HG02678 (cell line): ENCODE measurements around the gene OR6X1.
"Not testable (repeated sequence)": the region's sequence is repeated elsewhere in the genome, so short reads cannot be mapped to it uniquely, and the experiment has no call there.

Experiments used
- ATAC-seq: cut with Tn5 transposase; IDR thresholded peaks from one replicate; pipeline ENCODE4 v1.9.1; 2021; ENCODE audit warnings: mild to moderate bottlenecking, moderate library complexity; ENCODE audit not compliant: unreplicated experiment

Gene OR6X1

DNA sequence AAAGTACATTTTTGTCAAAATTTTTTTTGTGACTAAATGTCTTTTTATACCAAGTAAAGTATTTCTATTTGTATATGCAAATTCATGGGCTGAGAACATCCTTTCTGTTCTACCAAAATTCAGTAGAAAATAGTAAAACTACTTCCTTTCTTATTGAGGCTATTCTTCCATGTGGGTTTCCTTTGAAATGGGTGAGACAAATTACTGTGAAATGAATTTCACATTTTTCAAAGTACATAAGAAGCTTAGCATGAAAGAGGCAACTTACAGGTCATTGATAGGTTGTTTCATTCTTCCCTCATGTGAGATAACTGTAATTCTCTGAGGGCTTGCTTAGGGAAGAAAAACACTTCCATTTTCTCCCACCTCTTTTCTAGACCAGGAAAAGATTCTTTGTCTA is 1.0 kb upstream of the OR6X1 start:
- ATAC-seq = no peak

DNA sequence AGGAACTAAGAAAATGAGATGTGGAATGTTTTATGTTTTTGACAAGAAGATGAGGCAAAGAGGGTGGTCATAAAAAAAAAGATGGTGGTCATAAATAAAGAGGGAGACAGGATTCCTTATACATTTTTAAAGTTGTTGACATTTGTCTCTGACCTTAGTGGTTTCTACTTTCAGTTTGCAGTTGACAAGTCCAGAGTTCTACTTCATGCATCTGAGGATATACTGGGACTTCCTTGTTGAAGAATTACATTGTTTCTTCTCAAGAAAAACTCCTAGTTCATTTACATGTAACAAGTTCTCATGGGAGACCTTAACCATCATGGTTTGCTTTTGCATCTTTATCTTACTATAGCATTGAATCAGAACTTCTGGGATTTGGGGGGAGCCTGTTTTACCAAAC is 1.2 kb downstream of the OR6X1 start:
- ATAC-seq = no peak

DNA sequence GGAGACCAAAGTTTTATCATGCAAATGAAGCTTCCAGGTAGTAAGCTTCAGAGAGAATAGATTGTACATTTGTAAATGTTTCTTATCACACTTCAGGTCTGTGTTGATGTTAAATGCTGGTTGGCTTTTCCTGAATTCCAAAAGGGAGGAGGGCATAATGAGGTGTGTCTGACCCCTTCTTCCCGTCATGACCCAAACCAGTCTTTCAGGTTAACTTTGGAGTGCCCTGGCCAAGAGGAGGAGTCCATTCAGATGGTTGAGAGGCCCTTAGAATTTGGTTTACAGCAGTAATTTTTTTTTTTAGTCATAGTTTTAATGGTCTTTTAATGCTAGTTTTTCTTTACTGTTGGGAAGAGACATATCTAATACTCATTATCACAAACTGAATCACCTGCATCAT is 2.5 kb downstream of the OR6X1 start:
- ATAC-seq = no peak

DNA sequence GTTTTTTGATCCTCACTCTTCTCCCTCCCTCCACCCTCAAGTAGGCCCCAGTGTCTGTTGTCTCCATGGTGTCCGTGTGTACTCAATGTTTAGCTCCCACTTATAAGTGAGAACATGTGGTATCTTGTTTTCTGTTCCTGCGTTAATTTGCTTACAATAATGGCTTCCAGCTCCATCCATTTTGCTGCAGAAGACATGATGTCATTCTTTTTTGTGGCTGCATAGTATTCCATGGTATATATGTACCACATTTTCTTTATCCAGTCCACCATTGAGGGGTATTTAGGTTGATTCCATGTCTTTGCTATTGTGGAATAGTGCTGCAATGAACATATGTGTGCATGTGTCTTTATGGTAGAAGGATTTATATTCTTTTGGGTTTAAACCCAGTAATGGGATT is 6.0 kb downstream of the OR6X1 start:
- not testable (repeated sequence) for ATAC-seq

DNA sequence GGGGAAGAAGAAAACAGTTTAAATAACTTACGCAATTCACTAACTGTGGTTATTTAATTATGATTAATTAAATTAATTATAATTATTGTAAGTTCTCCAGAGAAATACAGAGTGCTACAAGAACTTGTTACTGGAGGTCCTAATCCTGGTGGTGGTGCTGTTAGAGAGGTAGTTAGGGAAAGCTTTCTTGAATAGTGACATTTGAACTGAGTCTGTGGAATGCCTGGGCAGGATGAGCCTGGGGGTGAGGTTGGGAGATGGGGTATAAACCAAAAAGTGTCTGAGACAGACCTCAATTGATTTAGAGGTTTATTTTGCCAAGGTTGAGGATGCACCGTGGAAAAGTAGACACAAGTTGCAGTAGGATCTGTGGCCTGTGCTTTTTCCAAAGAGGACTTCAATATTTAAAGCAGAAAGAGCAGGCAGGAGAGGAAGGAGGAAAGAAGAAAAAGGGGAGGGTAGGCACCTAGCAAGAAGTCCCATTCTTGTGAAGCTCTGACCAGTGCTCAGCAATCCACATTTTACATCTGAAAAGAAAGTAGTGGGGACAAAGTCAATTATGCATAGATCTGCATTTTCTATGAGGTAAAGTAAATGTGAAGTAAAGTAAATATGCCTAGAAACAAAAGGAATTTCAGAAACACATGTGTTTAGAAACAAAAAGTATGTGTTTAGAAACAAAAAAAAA is 8.4 kb downstream of the OR6X1 start:
- no peak for ATAC-seq

DNA sequence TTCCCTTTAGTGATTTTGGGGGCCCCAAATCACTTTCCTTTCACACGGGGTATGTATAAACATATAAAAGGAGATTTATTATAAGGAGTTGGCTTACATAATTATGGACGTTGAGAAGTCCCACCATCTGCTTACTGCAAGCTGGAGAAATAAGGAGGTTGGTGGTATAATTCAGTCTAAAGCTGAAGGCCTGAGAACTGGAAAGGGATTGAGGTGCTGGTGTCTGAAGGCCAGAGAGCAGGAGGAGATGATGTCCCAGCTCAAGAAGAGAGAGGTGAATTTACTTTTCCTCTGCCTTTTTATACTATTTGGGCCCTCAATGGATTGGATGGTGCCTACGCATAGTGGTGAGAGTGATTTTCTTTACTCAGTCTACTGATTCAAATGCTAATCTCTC is 11.6 kb downstream of the OR6X1 start:
- ATAC-seq = no peak

DNA sequence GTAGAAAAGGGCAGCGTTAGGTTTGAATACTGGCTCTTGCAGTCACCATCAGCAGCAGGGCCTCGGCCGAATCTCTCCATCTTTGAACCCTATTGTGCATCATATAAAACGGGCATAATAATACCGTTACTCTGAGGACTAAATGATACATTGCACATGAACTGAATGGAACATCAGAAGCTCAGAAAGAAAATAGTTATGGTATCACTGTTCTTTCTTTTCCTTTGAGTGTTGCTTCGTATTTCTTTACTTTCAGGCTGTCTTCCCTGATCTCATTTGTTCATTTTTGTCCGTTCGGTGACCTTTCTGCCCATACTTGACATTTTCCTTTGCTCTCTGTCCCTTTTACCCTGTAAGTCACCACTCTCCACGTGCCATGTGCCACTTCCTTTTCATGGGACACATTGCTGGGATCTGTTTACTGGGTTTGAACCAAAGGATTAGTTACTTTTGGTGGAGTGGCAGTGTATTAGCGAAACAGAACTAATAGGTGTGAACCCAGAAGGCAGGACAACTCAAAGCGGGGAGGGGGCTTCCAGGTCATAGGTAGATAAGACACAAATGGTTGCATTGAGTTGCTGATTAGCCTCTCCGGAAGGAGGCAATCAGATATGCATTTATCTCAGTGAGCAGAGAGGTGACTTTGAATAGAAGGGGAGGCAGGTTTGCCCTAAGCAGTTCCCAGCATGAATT is 12.1 kb downstream of the OR6X1 start:
- no peak for ATAC-seq

DNA sequence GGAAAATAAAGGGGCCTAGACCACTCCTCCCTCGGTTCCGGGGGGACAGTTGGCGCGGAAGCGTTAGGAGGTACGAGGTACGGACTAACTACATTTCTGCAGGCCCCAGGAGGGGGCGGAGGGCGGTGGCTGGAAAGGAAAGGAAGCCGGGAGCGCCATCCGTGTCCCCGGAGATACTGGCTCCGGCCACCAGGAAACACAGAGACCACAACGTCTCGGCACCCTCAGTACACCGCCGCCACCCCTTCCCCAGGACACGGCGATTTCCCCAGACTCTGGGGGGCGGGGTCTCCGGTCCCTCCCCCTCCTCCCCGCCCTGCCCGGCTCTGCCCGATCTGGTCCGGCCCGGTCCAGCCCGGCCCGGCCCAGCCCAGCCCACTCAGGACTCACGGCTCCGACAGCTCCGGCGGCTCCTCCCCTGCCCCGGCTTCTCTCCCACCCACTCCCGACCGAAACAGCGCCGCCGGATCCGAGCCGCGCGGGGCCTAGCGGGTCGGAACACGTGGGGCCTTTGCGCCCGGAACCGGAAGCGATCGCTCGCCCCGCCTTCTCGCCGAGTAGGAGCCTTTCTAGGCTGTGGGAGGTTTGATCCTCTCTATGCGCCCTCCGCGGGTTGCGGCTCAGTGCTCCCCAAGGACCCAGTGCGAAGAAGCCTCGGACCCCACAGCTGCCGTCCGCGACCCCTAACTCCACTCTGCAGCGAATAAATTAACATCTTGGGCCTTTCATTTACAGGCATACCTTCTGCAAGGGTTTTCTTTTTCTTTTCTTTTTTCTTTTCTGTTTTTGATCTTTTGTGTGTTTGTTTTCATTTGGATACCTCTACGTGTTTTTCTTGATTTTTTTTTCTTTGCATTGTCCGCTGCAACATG is 12.9 kb downstream of the OR6X1 start, which contains the start of gene ZNF202:
TSS of gene ZNF202 (minus strand) at position 502 of the 872 bp plus-strand sequence. CDS start 10,772 bp downstream, outside the sequence.
- peak; percentile 99 for ATAC-seq

DNA sequence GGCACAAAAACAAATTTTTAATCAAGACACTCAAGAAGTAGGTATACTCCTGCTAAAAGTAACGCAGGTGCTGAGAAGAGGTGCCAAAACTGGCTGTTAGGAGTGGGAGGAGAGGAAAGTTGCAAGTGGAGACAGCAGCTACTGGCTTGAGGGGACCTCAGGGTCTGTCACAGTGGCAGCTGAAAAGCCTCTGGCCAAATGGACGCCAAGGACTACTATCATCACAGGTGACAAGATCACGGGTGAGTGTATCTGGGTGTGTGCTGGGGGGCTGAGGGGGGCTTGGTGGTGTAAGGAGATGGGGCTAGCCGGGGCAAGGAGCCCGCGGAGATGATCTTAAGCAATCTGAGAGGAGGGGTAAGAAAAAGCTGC is 13.5 kb downstream of the OR6X1 start:
- ATAC-seq = no peak

DNA sequence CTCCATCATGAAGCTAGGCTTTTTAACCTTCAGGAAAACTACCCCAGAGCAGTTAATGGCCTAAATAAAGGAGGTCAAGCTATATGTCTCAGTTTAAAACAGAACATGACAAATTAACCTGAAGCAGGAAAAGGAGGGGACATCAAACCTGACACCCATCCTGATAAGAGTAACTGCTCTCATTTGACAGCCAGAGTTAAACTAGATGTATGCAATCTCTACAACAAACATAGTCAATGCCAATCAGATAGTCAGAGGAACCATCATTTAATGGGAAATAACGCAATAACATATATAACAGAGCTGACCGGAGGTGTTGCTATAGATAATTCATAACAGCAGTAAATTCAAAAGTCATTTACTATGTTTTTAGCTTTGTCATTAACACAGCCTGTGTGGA is 15.9 kb downstream of the OR6X1 start:
- ATAC-seq = no peak

DNA sequence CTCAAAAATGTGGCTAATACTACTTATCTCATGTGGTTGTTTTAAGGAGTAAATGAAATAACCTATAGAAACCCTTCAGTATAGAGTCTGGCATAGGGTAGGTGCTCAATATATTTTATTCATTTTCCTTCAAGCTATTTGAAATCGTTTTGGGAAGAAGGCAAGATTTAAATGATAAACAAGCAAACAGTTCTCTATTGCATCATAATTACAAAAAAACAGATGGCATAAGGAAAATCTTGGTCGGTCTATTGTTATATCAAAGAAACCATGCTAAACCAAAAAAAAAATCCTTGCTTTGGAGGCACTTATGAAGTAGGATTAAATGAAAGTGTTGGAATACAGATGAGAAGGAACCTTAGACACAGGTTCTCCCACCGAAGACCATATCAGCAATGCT is 17.5 kb downstream of the OR6X1 start:
- no peak for ATAC-seq

DNA sequence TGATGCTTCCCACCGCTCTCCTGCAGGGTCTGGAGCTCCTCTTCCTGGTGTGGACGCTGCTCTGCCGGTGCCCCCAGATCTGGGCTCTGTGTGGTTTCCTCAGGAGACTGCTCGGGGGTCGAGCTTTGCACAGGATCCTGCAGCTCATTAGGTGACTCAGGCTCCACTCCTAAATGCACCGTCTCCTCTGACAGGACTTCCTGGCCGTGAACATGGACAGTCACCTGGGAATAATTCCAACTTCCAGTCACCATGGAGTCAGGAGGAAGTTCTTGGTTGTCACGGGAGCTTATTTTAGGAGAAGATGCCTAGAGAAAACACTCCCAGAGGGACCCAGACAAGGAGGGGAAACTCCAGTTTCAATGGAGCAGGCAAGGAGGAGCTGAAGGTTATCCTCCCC is 24.7 kb downstream of the OR6X1 start:
- ATAC-seq = no peak

DNA sequence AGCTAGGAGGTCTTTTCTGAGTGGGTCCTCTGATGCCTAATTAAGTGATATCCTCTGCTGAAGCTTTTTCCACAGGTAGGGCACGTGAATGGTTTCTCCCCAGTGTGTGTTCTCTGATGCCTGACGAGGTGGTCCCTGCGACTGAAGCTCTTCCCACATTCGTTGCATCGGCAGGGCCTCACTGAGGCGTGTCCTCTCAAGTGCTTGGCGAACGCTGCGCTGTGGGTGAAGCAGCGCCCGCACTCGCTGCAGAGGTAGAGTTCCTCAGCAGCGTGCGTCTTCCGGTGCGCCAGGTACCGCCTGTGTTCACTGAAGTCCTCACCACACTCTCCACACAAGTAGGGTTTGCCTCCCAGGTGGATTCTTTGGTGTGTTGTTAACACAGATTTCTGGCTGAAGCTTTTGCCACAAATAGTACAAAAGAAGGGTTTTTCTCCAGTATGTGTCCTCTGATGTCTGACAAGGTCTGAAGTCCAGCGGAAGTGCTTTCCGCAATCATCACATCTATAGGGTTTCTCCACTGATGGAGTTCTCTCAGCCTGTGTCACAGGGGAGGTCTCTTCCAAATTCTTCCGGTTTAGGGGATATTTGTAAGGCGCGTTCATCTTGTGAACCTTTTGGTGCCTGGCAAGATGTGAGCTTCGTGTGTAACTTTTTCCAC is 28.2 kb downstream of the OR6X1 start:
- no peak for ATAC-seq

DNA sequence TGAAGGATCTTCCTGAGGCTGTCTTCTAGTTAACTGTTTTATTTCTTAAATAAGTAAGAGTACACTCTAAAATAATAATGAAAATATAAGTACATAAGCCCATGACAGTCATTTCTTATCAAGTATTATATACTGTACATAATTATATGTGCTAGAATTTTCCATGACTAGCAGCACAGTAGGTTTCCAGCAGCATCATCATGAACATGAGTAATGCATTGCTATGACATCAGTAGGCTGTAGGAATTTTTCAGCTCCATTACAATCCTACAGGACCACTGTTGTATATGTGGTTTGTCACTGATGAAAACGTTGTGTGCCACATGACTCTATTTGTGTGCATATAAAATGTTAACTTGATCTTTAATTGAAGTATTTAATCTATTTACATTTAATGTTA is 34.9 kb downstream of the OR6X1 start:
- no peak for ATAC-seq

DNA sequence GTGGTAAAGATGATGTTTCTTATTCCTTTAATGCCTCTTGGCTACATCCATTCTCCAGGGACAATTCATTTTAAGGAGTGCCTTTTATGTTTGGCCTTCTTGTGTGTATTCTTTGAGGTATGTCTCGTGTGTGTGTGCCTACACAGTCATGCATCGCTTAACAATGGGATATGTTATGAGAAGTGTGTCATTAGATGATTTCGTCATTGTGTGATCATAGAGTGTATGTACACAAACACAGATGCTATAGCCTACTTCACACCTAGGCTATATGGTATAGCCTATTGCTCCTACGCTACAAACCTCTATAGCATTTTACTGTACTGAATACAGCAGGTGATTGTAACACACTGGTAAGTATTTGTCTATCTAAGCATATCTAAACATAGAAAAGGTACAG is 35.8 kb downstream of the OR6X1 start:
- no peak for ATAC-seq

DNA sequence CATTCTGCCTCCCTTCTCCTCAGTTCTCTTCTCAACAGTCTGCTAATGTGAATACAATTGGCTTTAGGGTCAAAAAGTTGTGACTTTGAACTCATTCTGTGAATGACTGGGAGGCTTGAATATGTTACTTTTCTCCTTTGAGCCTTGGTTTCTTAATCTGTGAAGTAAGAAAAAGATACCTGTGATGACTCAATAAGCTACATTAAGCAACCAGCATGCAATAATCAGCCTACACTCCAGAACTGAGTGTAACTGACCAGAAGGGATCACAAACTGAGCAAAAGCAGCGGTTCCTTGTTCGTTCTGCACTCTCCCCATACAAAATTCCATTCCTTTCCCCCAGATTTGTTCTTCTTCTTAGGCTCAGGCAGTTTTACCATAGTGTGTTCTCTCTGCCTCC is 36.3 kb downstream of the OR6X1 start:
- no peak for ATAC-seq

DNA sequence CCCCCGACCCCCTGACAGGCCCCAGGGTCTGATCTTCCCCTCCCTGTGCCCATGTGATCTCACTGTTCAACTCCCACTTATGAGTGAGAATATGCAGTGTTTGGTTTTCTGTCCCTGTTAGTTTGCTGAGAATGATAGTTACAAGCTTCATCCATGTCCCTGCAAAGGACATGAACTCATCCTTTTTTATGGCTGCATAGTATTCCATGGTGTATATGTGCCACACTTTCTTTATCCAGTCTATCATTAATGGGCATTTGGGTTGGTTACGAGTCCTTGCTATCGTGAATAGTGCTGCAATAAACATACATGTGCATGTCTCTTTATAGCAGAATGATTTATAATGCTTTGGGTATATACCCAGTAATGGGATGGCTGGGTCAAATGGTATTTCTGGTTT is 41.7 kb downstream of the OR6X1 start:
- ATAC-seq = not testable (repeated sequence)

DNA sequence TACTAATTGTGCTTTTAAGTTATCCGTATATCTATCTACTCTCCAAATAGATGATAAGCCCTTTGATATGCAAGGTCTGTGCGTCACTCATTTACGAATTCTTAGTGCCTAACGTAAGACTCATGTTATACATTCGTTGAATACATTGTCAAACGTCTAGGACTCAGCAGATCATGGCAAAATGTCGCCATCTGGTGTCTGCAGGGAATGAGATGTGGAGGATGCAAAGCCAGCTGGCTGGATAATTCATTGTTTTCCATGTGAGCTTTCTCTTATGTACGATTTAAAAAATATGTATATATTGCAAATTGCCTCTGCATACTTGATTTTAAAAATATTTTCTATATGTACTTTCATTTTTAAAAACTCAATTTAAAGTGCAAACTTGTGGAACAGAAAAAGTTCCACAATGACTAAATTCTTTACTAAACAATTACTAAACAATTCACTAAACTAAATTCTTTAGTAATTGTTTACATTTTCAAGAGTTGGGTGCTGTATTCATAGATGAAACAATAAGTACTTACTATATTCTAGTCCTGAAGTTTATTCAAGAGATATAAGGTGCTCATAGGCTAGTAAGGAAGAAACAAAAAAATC is 46.6 kb downstream of the OR6X1 start:
- ATAC-seq = no peak

DNA sequence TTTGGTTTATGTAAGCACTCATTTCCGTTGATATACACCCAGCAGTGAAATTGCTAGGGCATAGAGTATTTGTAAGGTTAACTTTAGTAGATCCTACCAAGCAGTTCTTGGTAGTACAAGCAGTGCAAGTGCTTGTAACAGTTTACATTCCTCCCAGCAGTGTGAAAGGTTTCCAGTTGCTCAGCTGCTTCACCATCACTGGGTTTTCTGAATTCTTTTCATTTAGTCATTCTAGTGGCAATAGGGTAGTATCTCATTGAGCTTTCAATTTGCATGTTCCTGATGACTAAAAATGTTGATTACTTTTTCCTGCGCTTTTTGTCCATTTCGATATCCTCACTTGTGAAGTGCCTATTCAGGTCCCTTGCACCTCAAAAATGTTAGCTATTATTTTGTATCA is 47.1 kb downstream of the OR6X1 start:
- ATAC-seq = no peak

DNA sequence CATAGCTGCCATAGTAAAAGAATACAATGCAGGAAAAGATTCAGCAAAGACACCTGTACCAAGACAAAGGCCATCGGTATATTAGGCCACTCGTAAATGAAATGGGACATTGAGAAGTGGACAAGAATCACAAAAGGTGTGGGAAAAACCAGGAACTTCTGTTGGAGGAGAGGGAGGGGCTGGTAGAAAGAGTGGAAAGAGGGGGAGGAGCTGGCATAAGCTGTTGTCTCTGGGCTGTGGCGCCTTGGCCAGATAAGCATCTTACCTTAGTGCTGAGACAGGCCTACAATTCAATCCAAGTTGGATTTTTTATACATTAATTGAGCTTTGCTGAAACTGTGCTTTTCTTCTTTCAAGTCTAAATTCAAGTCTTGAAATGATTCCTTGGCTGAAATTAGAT is 50.0 kb downstream of the OR6X1 start:
- no peak for ATAC-seq
